Gastrocnemius medialis (tissue), 4 donors: Measurements from ENCODE around the gene RPS15A.
"Not testable (repeated sequence)": the region's sequence is repeated elsewhere in the genome, so short reads cannot be mapped to it uniquely, and the experiment has no call there.

Experiments used
- POLR2A ChIP-seq, 2 donors: fragments of 450-650 bp; IDR thresholded peaks; one replicate each; pipeline ENCODE4 v1.6.1; 2017; ENCODE audit warnings: antibody characterized with exemption in 2 of 2, mild to moderate bottlenecking in 2 of 2, moderate library complexity in 2 of 2
- TF ChIP-seq, protein P1 (sequence below), 5 experiments: fragments of 450-650 bp in 3 of 5; fragments of 200-600 bp in 2 of 5; sonication (generic) in 2 of 5; IDR thresholded peaks in 4 of 5; conservative IDR thresholded peaks in 1 of 5; 1 replicate in 4 of 5; 2 replicates in 1 of 5; pipeline ENCODE4 v1.5.1; 2016 to 2019; ENCODE audit warnings: antibody characterized with exemption in 5 of 5, mild to moderate bottlenecking in 3 of 5, moderate library complexity in 3 of 5

DNA sequence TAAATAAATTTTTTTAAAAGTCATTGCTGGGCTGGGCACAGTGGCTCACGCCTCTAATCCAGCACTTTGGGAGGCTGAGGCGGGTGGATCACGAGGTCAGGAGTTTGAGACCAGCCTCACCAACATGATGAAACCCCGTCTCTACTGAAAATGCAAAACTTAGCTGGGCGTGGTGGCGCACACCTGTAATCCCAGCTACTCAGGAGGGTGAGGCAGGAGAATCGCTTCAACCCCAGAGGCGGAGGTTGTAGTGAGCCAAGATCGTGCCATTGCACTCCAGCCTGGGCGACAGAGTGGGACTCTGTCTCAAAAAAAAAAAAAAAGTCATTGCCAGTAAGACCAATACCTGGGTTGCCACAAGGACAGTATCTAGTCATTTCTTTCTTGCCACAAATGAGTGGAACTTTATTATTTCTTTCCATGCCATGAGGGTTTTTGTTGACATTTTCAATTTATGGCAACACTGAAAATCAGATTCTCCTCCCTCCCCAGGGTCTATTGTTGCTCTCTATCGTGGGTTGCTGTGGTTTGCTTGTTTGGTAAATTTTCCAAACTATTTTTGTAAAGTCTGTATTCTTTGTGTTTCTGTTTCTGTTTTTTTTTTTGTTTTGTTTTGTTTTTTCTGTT, 19.7 kb downstream of the RPS15A start:
- TF ChIP-seq, protein P1, sequence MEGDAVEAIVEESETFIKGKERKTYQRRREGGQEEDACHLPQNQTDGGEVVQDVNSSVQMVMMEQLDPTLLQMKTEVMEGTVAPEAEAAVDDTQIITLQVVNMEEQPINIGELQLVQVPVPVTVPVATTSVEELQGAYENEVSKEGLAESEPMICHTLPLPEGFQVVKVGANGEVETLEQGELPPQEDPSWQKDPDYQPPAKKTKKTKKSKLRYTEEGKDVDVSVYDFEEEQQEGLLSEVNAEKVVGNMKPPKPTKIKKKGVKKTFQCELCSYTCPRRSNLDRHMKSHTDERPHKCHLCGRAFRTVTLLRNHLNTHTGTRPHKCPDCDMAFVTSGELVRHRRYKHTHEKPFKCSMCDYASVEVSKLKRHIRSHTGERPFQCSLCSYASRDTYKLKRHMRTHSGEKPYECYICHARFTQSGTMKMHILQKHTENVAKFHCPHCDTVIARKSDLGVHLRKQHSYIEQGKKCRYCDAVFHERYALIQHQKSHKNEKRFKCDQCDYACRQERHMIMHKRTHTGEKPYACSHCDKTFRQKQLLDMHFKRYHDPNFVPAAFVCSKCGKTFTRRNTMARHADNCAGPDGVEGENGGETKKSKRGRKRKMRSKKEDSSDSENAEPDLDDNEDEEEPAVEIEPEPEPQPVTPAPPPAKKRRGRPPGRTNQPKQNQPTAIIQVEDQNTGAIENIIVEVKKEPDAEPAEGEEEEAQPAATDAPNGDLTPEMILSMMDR (IDR thresholded peaks at IDR 0.05 in 4 of 5, conservative IDR thresholded peaks at IDR 0.05 in 1 of 5): not testable (repeated sequence)
- TF ChIP-seq POLR2A (IDR thresholded peaks at IDR 0.05): not testable (repeated sequence)
